ENCODE results near the gene GXYLT1.

GXYLT1 gene

GRCh38 chr12:42128327-42128726 is 16.3 kb downstream of the GXYLT1 start:
- Histone ChIP-seq H3K36me3 (ENCODE audit: control insufficient read depth, low read length) (no peaks in the 10 kb centered on the region), H4K20me1 (ENCODE audit: control insufficient read depth, insufficient read depth, low read depth, low read length) (peaks cover 8% of the 10 kb centered on the region), H3K27me3 (ENCODE audit: control insufficient read depth, low read length) (no peaks in the 10 kb centered on the region), H3K27ac (ENCODE audit: low read depth, low read length) (no peak overlapping the region), H3K4me3 (ENCODE audit: low read length) (no peak overlapping the region), H3K9me3 (ENCODE audit: control insufficient read depth, insufficient read depth, low read length) (no peaks in the 10 kb centered on the region), H3K4me2 (ENCODE audit: low read length) (no peak overlapping the region), H3F3A (ENCODE audit: control insufficient read depth, insufficient read depth) (no peaks in the 10 kb centered on the region), H3K9me2 (replicated peaks; ENCODE audit: control insufficient read depth, low read length) (no peaks in the 10 kb centered on the region), H3K79me2 (ENCODE audit: control insufficient read depth, low read length) (peaks cover 61% of the 10 kb centered on the region), H3K4me1 (ENCODE audit: control insufficient read depth, low read length) (peaks cover 9% of the 10 kb centered on the region)
- TF ChIP-seq CTCF (IDR thresholded peaks at IDR 0.05; ENCODE audit: low read depth, low read length, poor library complexity, severe bottlenecking) (no peak), EZH2phosphoT487 (IDR thresholded peaks at IDR 0.05; ENCODE audit: borderline replicate concordance, low read length) (no peak)

GRCh38 chr12:42126963-42127362 is 17.7 kb downstream of the GXYLT1 start:
- H3K9me3 ChIP-seq (ENCODE audit: control insufficient read depth, insufficient read depth, low read length), result no peaks in the 10 kb centered on the region
- no peak overlapping the region for H3K4me2 ChIP-seq (ENCODE audit: low read length)
- H4K20me1 ChIP-seq (ENCODE audit: control insufficient read depth, insufficient read depth, low read depth, low read length), result peaks cover 8% of the 10 kb centered on the region
- H3K36me3 ChIP-seq (ENCODE audit: control insufficient read depth, low read length), result no peaks in the 10 kb centered on the region
- H3K4me1 ChIP-seq (ENCODE audit: control insufficient read depth, low read length), result peaks cover 9% of the 10 kb centered on the region
- no peak overlapping the region for H3K4me3 ChIP-seq (ENCODE audit: low read length)
- H3K9me2 ChIP-seq (replicated peaks; ENCODE audit: control insufficient read depth, low read length), result no peaks in the 10 kb centered on the region
- H3F3A ChIP-seq (ENCODE audit: control insufficient read depth, insufficient read depth), result no peaks in the 10 kb centered on the region
- peaks cover 58% of the 10 kb centered on the region for H3K79me2 ChIP-seq (ENCODE audit: control insufficient read depth, low read length)
- no peak for TF ChIP-seq EZH2phosphoT487 (IDR thresholded peaks at IDR 0.05; ENCODE audit: borderline replicate concordance, low read length)
- H3K27ac ChIP-seq (ENCODE audit: low read depth, low read length), result no peak overlapping the region
- H3K27me3 ChIP-seq (ENCODE audit: control insufficient read depth, low read length), result no peaks in the 10 kb centered on the region

GRCh38 chr12:42125388-42125767 is 19.3 kb downstream of the GXYLT1 start:
- H3K36me3 ChIP-seq (ENCODE audit: control insufficient read depth, low read length), result no peaks in the 10 kb centered on the region
- no peaks in the 10 kb centered on the region for H3K9me2 ChIP-seq (replicated peaks; ENCODE audit: control insufficient read depth, low read length)
- peaks cover 9% of the 10 kb centered on the region for H3K4me1 ChIP-seq (ENCODE audit: control insufficient read depth, low read length)
- H3K27me3 ChIP-seq (ENCODE audit: control insufficient read depth, low read length), result no peaks in the 10 kb centered on the region
- H3F3A ChIP-seq (ENCODE audit: control insufficient read depth, insufficient read depth), result no peaks in the 10 kb centered on the region
- no peaks in the 10 kb centered on the region; the same call in none of the 2 replicates for H4K20me1 ChIP-seq (ENCODE audit: control insufficient read depth, insufficient read depth, low read depth, low read length)
- no peak overlapping the region for H3K27ac ChIP-seq (ENCODE audit: low read depth, low read length)
- peaks cover 54% of the 10 kb centered on the region for H3K79me2 ChIP-seq (ENCODE audit: control insufficient read depth, low read length)
- H3K4me2 ChIP-seq (ENCODE audit: low read length), result no peak overlapping the region
- no peak for TF ChIP-seq EZH2phosphoT487 (IDR thresholded peaks at IDR 0.05; ENCODE audit: borderline replicate concordance, low read length)
- no peak for TF ChIP-seq CTCF (IDR thresholded peaks at IDR 0.05; ENCODE audit: low read depth, low read length, poor library complexity, severe bottlenecking)
- H3K9me3 ChIP-seq (ENCODE audit: control insufficient read depth, insufficient read depth, low read length), result no peaks in the 10 kb centered on the region
- H3K4me3 ChIP-seq (ENCODE audit: low read length), result no peak overlapping the region

GRCh38 chr12:42124764-42125387 is 19.8 kb downstream of the GXYLT1 start:
- H3K4me1 ChIP-seq (ENCODE audit: control insufficient read depth, low read length), result peaks cover 9% of the 10 kb centered on the region
- no peaks in the 10 kb centered on the region for H3K9me2 ChIP-seq (replicated peaks; ENCODE audit: control insufficient read depth, low read length)
- H3K27me3 ChIP-seq (ENCODE audit: control insufficient read depth, low read length), result no peaks in the 10 kb centered on the region
- no peaks in the 10 kb centered on the region for H3K9me3 ChIP-seq (ENCODE audit: control insufficient read depth, insufficient read depth, low read length)
- no peaks in the 10 kb centered on the region for H3F3A ChIP-seq (ENCODE audit: control insufficient read depth, insufficient read depth)
- H3K36me3 ChIP-seq (ENCODE audit: control insufficient read depth, low read length), result no peaks in the 10 kb centered on the region
- H3K27ac ChIP-seq (ENCODE audit: low read depth, low read length), result no peak overlapping the region
- H3K79me2 ChIP-seq (ENCODE audit: control insufficient read depth, low read length), result peaks cover 49% of the 10 kb centered on the region
- TF ChIP-seq EZH2phosphoT487 (IDR thresholded peaks at IDR 0.05; ENCODE audit: borderline replicate concordance, low read length) (no peak), CTCF (IDR thresholded peaks at IDR 0.05; ENCODE audit: low read depth, low read length, poor library complexity, severe bottlenecking) (no peak)
- no peaks in the 10 kb centered on the region; the same call in 1 of the 2 replicates for H4K20me1 ChIP-seq (ENCODE audit: control insufficient read depth, insufficient read depth, low read depth, low read length)
- no peak overlapping the region for H3K4me3 ChIP-seq (ENCODE audit: low read length)
- H3K4me2 ChIP-seq (ENCODE audit: low read length), result no peak overlapping the region
